GM12801 (cell line): ENCODE data around the gene GRID2IP.

ENCODE experiments used
- CTCF ChIP-seq: IDR thresholded peaks from one replicate; pipeline ENCODE4 v1.5.1; 2011; ENCODE audit warnings: control low read depth; ENCODE audit not compliant: insufficient read length; ENCODE audit errors: extremely low read depth

The GRID2IP gene

GRCh38 chr7:6578114-6579084 lies 27.1 kb upstream of the GRID2IP start:
- TF ChIP-seq CTCF = no peak

GRCh38 chr7:6577369-6578113 lies 26.3 kb upstream of the GRID2IP start, which contains the start of gene ZDHHC4:
Gene ZDHHC4 (plus strand): TSS chr7:6577454. CDS start chr7:6580562, 3,108 bp downstream.
- TF ChIP-seq CTCF = no peak

GRCh38 chr7:6576024-6576866 lies 25.0 kb upstream of the GRID2IP start:
- no peak for TF ChIP-seq CTCF

- TF ChIP-seq CTCF = no peak
These were observed 24.2 kb upstream of the GRID2IP start for GRCh38 chr7:6575281-6576023.

- TF ChIP-seq CTCF = no peak
These were observed 20.0 kb upstream of the GRID2IP start for GRCh38 chr7:6571160-6571779.

GRCh38 chr7:6567886-6568285 lies 16.6 kb upstream of the GRID2IP start:
- no peak for TF ChIP-seq CTCF
